ENCODE data around the gene CD200.

Gene CD200

GRCh38 chr3:112389961-112390360, 57.0 kb downstream of the CD200 start:
- DNase-seq, result no peak
- Histone ChIP-seq H3K23ac (ENCODE audit: low read length in 2 of 2) (no peak overlapping the region), H3K4me3 (ENCODE audit: insufficient read depth in 1 of 2, low read depth in 1 of 2, low read length in 2 of 2) (no peak overlapping the region), H3K36me3 (ENCODE audit: control insufficient read depth in 1 of 2, insufficient read depth in 2 of 2, low read depth in 1 of 2, low read length in 2 of 2) (no peaks in the 10 kb centered on the region), H3K27ac (ENCODE audit: low read length, poor library complexity, severe bottlenecking) (peak overlapping the region; percentile 17), H3K79me1 (replicated peaks; ENCODE audit: low read length, poor library complexity, severe bottlenecking) (no peaks in the 10 kb centered on the region), H4K91ac (ENCODE audit: low read length) (no peak overlapping the region), H3K14ac (ENCODE audit: low read length in 2 of 2) (no peak overlapping the region), H3K18ac (ENCODE audit: low read depth in 1 of 2, low read length in 2 of 2) (peak overlapping the region in 1 of 2 experiments; percentile 21), H4K8ac (ENCODE audit: low read length) (no peak overlapping the region), H3K4ac (ENCODE audit: low read depth in 1 of 2, low read length in 2 of 2) (no peak overlapping the region), H2BK5ac (ENCODE audit: low read depth, low read length, poor library complexity, severe bottlenecking) (no peak overlapping the region), H3K27me3 (ENCODE audit: control insufficient read depth in 1 of 2, insufficient read depth in 1 of 2, low read length in 2 of 2) (no peaks in the 10 kb centered on the region), H2BK120ac (ENCODE audit: low read depth, low read length) (peak overlapping the region; percentile 5), H3K4me2 (ENCODE audit: low read length, poor library complexity, severe bottlenecking) (no peak overlapping the region), H2BK15ac (ENCODE audit: low read depth, poor library complexity, severe bottlenecking) (no peak overlapping the region), H3K4me1 (ENCODE audit: control insufficient read depth, insufficient read depth, low read depth, low read length) (peaks cover 4% of the 10 kb centered on the region), H3K9me3 (ENCODE audit: control insufficient read depth, low read length) (peaks cover 4% of the 10 kb centered on the region), H3K9ac (ENCODE audit: low read length) (no peak overlapping the region), H2AFZ (ENCODE audit: low read depth, low read length) (no peak overlapping the region), H2AK5ac (ENCODE audit: low read length, severe bottlenecking) (no peak overlapping the region), H2BK12ac (ENCODE audit: low read length in 2 of 2) (no peak overlapping the region)

GRCh38 chr3:112390783-112391641, 58.1 kb downstream of the CD200 start:
- Histone ChIP-seq H2BK120ac (ENCODE audit: low read depth, low read length) (peak overlapping the region; percentile 71), H4K8ac (ENCODE audit: low read length) (no peak overlapping the region), H2AFZ (ENCODE audit: low read depth, low read length) (no peak overlapping the region), H2BK5ac (ENCODE audit: low read depth, low read length, poor library complexity, severe bottlenecking) (peak overlapping the region; percentile 95), H3K9me3 (ENCODE audit: control insufficient read depth, low read length) (peaks cover 4% of the 10 kb centered on the region), H2BK15ac (ENCODE audit: low read depth, poor library complexity, severe bottlenecking) (no peak overlapping the region), H3K4me3 (ENCODE audit: insufficient read depth in 1 of 2, low read depth in 1 of 2, low read length in 2 of 2) (no peak overlapping the region), H3K23ac (ENCODE audit: low read length in 2 of 2) (no peak overlapping the region), H3K14ac (ENCODE audit: low read length in 2 of 2) (no peak overlapping the region), H4K91ac (ENCODE audit: low read length) (no peak overlapping the region), H3K27ac (ENCODE audit: low read length, poor library complexity, severe bottlenecking) (peak overlapping the region; percentile 99), H3K4ac (ENCODE audit: low read depth in 1 of 2, low read length in 2 of 2) (no peak overlapping the region), H3K27me3 (ENCODE audit: control insufficient read depth in 1 of 2, insufficient read depth in 1 of 2, low read length in 2 of 2) (no peaks in the 10 kb centered on the region), H3K4me2 (ENCODE audit: low read length, poor library complexity, severe bottlenecking) (no peak overlapping the region), H3K4me1 (ENCODE audit: control insufficient read depth, insufficient read depth, low read depth, low read length) (peaks cover 4% of the 10 kb centered on the region), H3K9ac (ENCODE audit: low read length) (peak overlapping the region; percentile 58), H2BK12ac (ENCODE audit: low read length in 2 of 2) (peak overlapping the region in 1 of 2 experiments; percentile 18), H3K79me1 (replicated peaks; ENCODE audit: low read length, poor library complexity, severe bottlenecking) (no peaks in the 10 kb centered on the region), H3K18ac (ENCODE audit: low read depth in 1 of 2, low read length in 2 of 2) (peak overlapping the region in 1 of 2 experiments; percentile 84), H2AK5ac (ENCODE audit: low read length, severe bottlenecking) (peak overlapping the region; percentile 62), H3K36me3 (ENCODE audit: control insufficient read depth in 1 of 2, insufficient read depth in 2 of 2, low read depth in 1 of 2, low read length in 2 of 2) (no peaks in the 10 kb centered on the region)
- 14% methylated on average over 3 of the region's 4 CpGs for WGBS
- peak; percentile 81 for DNase-seq

GRCh38 chr3:112391648-112392047, 58.7 kb downstream of the CD200 start:
- peak overlapping the region; percentile 18 to 60 for H2BK12ac ChIP-seq (ENCODE audit: low read length in 2 of 2)
- 75% methylated on average over 1 of the region's 3 CpGs for WGBS
- H3K14ac ChIP-seq (ENCODE audit: low read length in 2 of 2), result no peak overlapping the region
- peaks cover 4% of the 10 kb centered on the region for H3K9me3 ChIP-seq (ENCODE audit: control insufficient read depth, low read length)
- H2BK15ac ChIP-seq (ENCODE audit: low read depth, poor library complexity, severe bottlenecking), result no peak overlapping the region
- peak overlapping the region; percentile 58 for H3K9ac ChIP-seq (ENCODE audit: low read length)
- no peaks in the 10 kb centered on the region for H3K36me3 ChIP-seq (ENCODE audit: control insufficient read depth in 1 of 2, insufficient read depth in 2 of 2, low read depth in 1 of 2, low read length in 2 of 2)
- peak overlapping the region; percentile 32 for H2AFZ ChIP-seq (ENCODE audit: low read depth, low read length)
- H3K27ac ChIP-seq (ENCODE audit: low read length, poor library complexity, severe bottlenecking), result peak overlapping the region; percentile 99
- peak overlapping the region; percentile 77 for H4K91ac ChIP-seq (ENCODE audit: low read length)
- peak overlapping the region; percentile 77 to 94 for H3K18ac ChIP-seq (ENCODE audit: low read depth in 1 of 2, low read length in 2 of 2)
- H3K4me3 ChIP-seq (ENCODE audit: insufficient read depth in 1 of 2, low read depth in 1 of 2, low read length in 2 of 2), result no peak overlapping the region
- peak overlapping the region; percentile 71 for H2BK120ac ChIP-seq (ENCODE audit: low read depth, low read length)
- peak overlapping the region in 1 of 2 experiments; percentile 40 for H3K23ac ChIP-seq (ENCODE audit: low read length in 2 of 2)
- H4K8ac ChIP-seq (ENCODE audit: low read length), result peak overlapping the region; percentile 91
- peak; percentile 70 for DNase-seq
- H2BK5ac ChIP-seq (ENCODE audit: low read depth, low read length, poor library complexity, severe bottlenecking), result peak overlapping the region; percentile 95
- no peak overlapping the region for H3K4me2 ChIP-seq (ENCODE audit: low read length, poor library complexity, severe bottlenecking)
- peak overlapping the region; percentile 35 to 77 for H3K4ac ChIP-seq (ENCODE audit: low read depth in 1 of 2, low read length in 2 of 2)
- H2AK5ac ChIP-seq (ENCODE audit: low read length, severe bottlenecking), result peak overlapping the region; percentile 98
- no peaks in the 10 kb centered on the region for H3K79me1 ChIP-seq (replicated peaks; ENCODE audit: low read length, poor library complexity, severe bottlenecking)
- no peaks in the 10 kb centered on the region for H3K27me3 ChIP-seq (ENCODE audit: control insufficient read depth in 1 of 2, insufficient read depth in 1 of 2, low read length in 2 of 2)
- peaks cover 4% of the 10 kb centered on the region for H3K4me1 ChIP-seq (ENCODE audit: control insufficient read depth, insufficient read depth, low read depth, low read length)

GRCh38 chr3:112392393-112393359, 59.7 kb downstream of the CD200 start:
- Histone ChIP-seq H3K23ac (ENCODE audit: low read length in 2 of 2) (no peak overlapping the region), H3K14ac (ENCODE audit: low read length in 2 of 2) (no peak overlapping the region), H4K91ac (ENCODE audit: low read length) (no peak overlapping the region), H4K8ac (ENCODE audit: low read length) (no peak overlapping the region), H3K4me1 (ENCODE audit: control insufficient read depth, insufficient read depth, low read depth, low read length) (peaks cover 4% of the 10 kb centered on the region), H3K79me1 (replicated peaks; ENCODE audit: low read length, poor library complexity, severe bottlenecking) (no peaks in the 10 kb centered on the region), H2BK120ac (ENCODE audit: low read depth, low read length) (no peak overlapping the region), H2BK5ac (ENCODE audit: low read depth, low read length, poor library complexity, severe bottlenecking) (no peak overlapping the region), H2AFZ (ENCODE audit: low read depth, low read length) (no peak overlapping the region), H2AK5ac (ENCODE audit: low read length, severe bottlenecking) (no peak overlapping the region), H2BK12ac (ENCODE audit: low read length in 2 of 2) (no peak overlapping the region), H3K4me2 (ENCODE audit: low read length, poor library complexity, severe bottlenecking) (no peak overlapping the region), H2BK15ac (ENCODE audit: low read depth, poor library complexity, severe bottlenecking) (no peak overlapping the region), H3K4ac (ENCODE audit: low read depth in 1 of 2, low read length in 2 of 2) (no peak overlapping the region), H3K9ac (ENCODE audit: low read length) (no peak overlapping the region), H3K9me3 (ENCODE audit: control insufficient read depth, low read length) (peaks cover 4% of the 10 kb centered on the region), H3K27ac (ENCODE audit: low read length, poor library complexity, severe bottlenecking) (peak overlapping the region; percentile 17), H3K4me3 (ENCODE audit: insufficient read depth in 1 of 2, low read depth in 1 of 2, low read length in 2 of 2) (no peak overlapping the region), H3K27me3 (ENCODE audit: control insufficient read depth in 1 of 2, insufficient read depth in 1 of 2, low read length in 2 of 2) (no peaks in the 10 kb centered on the region), H3K36me3 (ENCODE audit: control insufficient read depth in 1 of 2, insufficient read depth in 2 of 2, low read depth in 1 of 2, low read length in 2 of 2) (no peaks in the 10 kb centered on the region), H3K18ac (ENCODE audit: low read depth in 1 of 2, low read length in 2 of 2) (no peak overlapping the region)
- WGBS, result 90% methylated on average over 3 of the region's 6 CpGs
- no peak for DNase-seq

Data from mesenchymal stem cell (in vitro differentiated cells and primary cell).